ENCODE measurements around the gene ATP1B2.
A peak's percentile ranks its signal among the peaks of the same experiment; 100 is the strongest.
"Not testable (repeated sequence)": the region's sequence is repeated elsewhere in the genome, so short reads cannot be mapped to it uniquely, and the experiment has no call there.

ATP1B2 gene

GRCh38 chr17:7650509-7651096, at the start of gene ATP1B2:
ATP1B2 (plus strand) TSS chr17:7650926; CDS start chr17:7651519, 593 bp downstream.
- DNase-seq, result peak; percentile 63

GRCh38 chr17:7606280-7606679, 44.4 kb upstream of the ATP1B2 start:
- no peak for DNase-seq

GRCh38 chr17:7610641-7611040, 40.1 kb upstream of the ATP1B2 start:
- DNase-seq, result no peak

GRCh38 chr17:7611635-7612293, 39.0 kb upstream of the ATP1B2 start:
- no peak for DNase-seq

GRCh38 chr17:7612294-7612640, 38.5 kb upstream of the ATP1B2 start:
- DNase-seq, result no peak

GRCh38 chr17:7613769-7614424, 36.8 kb upstream of the ATP1B2 start:
- no peak for DNase-seq

- peak; percentile 100 for DNase-seq
Observed at GRCh38 chr17:7614425-7615264, 36.1 kb upstream of the ATP1B2 start, which contains the start of gene FXR2. FXR2 (minus strand) TSS chr17:7614897; CDS start chr17:7614532, 365 bp downstream.

DNA sequence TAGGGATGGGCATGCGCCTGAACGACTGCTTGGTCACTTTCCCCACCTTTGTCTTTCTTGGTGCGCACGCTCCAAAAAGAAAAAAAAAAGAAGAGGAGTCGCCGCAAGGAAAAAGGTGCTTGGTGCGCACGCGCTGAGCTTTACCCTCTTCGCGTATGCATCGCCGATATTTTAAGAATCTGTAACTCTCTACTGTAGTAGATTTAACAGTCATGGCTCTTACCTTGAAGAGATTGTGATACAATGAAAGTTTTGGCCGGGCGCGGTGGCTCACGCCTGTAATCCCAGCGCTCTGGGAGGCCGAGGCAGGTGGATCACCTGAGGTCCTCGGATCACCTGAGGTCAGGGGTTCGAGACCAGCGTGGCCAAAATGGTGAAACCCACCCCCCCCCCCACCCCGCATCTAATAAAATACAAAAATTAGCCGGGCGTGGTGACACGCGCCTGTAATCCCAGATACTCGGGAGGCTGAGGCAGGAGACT, 35.4 kb upstream of the ATP1B2 start:
- DNase-seq, result no peak

GRCh38 chr17:7618608-7619007, 32.1 kb upstream of the ATP1B2 start:
- no peak for DNase-seq

GRCh38 chr17:7620835-7621234, 29.9 kb upstream of the ATP1B2 start:
- no peak for DNase-seq

GRCh38 chr17:7623661-7624060, 27.1 kb upstream of the ATP1B2 start:
- DNase-seq, result no peak

GRCh38 chr17:7625749-7626148, 25.0 kb upstream of the ATP1B2 start:
- DNase-seq, result not testable (repeated sequence)

- peak; percentile 82 for DNase-seq
Observed at GRCh38 chr17:7626307-7626706, 24.4 kb upstream of the ATP1B2 start.

DNA sequence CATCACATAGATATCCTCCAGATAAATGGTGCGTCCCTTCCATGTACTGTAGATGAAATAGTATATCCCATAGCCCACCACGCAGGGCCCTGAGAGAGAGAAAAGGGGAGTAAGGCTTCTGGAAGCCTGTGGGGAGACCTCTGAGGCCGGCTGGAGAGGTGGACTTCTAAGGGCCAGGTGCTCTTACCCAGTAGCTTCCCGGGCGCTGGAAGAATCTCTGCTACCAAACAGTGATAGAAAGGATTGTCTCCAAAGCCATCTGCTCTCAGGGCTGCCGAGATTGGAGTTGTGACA, 23.8 kb upstream of the ATP1B2 start:
- DNase-seq, result no peak

DNA sequence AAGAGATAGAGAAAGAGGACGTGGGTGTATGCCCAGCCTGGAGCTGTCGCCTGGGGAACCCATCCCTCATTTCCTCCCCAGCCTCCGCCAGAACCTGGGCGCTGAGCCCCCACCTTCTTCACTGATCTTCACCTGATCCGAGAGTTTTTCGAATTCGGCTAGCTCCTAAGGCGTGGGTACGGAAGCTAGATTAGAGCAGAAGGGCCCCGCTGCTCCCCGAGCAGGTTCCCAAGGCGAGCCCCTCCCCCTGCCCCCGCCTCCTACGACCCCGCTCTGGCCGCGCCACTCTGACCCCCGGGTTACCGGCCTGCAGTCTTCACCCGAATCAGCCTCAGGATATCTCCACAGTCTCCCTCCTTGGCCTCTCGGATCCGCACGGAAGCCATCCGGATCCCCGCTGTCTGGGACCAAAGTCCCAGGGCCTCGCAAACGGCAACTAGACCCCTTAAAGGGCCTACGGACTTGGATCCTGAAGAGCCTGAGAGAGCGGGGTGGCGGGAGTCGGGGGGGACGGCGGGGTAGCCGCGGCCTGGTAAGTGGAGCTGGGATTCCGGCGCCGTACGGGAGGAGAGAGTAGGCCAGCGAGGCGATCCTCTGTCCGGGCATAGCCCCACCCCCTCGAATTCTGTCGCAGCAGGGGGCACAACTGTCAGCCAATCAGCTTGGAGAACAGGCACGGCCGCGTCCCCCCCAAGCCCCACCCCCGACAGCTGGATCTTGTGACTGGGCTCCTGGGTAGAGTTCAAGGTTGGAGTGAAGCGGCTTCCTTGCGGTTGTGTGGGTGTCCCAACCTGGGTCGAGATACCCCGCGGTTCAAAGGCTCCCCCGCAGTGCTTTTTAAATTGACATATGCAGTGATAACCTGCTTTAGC, 23.2 kb upstream of the ATP1B2 start, which contains the start of gene SAT2:
TSS of gene SAT2 (minus strand) at position 572 of the 872 bp plus-strand sequence. CDS start at position 386, 186 bp downstream.
- peak; percentile 94 for DNase-seq

- no peak for DNase-seq
Observed at GRCh38 chr17:7629939-7630571, 20.7 kb upstream of the ATP1B2 start, which contains the start of gene SHBG. SHBG (plus strand) TSS chr17:7630135; CDS start chr17:7630173, 38 bp downstream.

DNA sequence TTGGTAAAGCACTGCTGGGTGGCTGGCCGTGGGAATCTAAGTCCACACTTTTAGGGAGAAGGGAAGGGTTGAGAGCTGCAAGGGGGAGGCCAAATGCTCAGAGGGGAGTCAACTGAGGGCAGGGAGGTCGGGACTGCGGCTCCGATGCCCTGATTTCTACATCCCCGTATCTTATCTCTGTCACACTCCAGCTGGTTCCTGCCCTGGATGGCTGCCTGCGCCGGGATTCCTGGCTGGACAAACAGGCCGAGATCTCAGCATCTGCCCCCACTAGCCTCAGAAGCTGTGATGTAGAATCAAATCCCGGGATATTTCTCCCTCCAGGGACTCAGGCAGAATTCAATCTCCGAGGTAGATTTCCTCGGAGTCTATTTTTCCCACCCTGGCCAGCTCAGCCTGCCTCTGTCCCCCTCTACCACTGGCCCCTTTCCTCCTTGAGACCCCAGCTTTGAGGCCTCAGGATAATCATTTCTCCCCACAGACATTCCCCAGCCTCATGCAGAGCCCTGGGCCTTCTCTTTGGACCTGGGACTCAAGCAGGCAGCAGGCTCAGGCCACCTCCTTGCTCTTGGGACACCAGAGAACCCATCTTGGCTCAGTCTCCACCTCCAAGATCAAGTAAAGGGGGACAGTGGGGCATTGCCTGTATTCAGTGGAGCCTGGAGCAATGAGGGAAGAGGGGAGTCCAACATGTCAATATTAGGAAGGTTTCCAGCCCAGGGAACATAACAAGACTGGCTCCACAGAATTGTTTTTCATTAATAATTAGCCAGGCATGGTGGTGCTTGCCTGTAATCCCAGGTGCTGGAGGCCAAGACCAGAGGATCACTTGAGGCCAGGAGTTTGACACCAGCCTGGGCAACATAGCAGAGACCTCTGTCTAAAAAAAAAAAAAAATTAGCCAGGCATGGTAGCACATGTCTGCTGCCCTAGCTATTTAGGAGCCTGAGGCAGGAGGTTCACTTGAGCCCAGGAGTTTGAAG, 19.0 kb upstream of the ATP1B2 start:
- DNase-seq, result no peak

GRCh38 chr17:7632492-7632894, 18.2 kb upstream of the ATP1B2 start:
- peak; percentile 72 for DNase-seq

DNA sequence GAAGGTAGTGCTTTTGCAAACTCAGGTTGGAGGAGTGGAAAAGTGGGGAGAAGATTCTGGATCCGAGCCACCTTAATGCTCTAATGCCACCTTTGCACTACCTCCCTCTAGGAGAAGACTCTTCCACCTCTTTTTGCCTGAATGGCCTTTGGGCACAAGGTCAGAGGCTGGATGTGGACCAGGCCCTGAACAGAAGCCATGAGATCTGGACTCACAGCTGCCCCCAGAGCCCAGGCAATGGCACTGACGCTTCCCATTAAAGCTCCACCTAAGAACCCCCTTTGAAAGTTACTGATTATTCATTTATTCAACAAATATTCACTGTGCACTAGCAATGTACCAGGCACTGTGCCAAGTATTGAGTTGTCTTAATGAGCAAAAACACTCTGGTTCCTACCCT, 17.6 kb upstream of the ATP1B2 start:
- DNase-seq, result no peak

DNA sequence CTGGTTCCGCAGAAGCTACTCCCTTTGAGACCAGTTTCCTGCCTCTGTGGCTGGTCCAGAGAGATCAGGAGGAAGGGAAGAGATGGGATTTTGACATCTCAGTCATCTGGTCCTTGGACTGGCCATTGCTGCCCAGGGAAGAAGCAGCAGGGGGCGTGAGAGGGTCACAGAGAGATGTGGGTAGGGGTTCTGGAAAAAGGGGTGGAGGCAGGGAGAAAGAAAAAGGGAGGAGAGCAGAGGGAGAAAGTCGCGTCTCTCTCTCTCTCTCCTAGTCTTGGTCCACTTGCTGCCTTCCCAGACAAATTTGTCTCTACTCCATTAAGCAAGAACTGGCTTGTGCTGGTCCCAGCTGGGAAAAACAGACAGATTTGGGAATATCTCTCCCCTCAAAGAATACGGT, 16.3 kb upstream of the ATP1B2 start:
- peak; percentile 62 for DNase-seq
